SU-DHL-6 (cell line): ENCODE measurements around the gene LEKR1.

Experiments used
- EZH2phosphoT487 ChIP-seq: fragments of 200-600 bp; sonication (generic), shearing (Covaris generic); conservative IDR thresholded peaks from 2 replicates; pipeline ENCODE4 v1.6.1; 2018; ENCODE audit warnings: mild to moderate bottlenecking, antibody characterized with exemption, low read length, moderate library complexity, mixed read lengths
- TF ChIP-seq, protein P1 (sequence below): fragments of 200-600 bp; sonication (generic); IDR thresholded peaks from one replicate; pipeline ENCODE4 v1.5.1; 2017; ENCODE audit warnings: antibody characterized with exemption, mild to moderate bottlenecking, low read length, moderate library complexity; ENCODE audit not compliant: insufficient read depth, poor library complexity, severe bottlenecking

DNA sequence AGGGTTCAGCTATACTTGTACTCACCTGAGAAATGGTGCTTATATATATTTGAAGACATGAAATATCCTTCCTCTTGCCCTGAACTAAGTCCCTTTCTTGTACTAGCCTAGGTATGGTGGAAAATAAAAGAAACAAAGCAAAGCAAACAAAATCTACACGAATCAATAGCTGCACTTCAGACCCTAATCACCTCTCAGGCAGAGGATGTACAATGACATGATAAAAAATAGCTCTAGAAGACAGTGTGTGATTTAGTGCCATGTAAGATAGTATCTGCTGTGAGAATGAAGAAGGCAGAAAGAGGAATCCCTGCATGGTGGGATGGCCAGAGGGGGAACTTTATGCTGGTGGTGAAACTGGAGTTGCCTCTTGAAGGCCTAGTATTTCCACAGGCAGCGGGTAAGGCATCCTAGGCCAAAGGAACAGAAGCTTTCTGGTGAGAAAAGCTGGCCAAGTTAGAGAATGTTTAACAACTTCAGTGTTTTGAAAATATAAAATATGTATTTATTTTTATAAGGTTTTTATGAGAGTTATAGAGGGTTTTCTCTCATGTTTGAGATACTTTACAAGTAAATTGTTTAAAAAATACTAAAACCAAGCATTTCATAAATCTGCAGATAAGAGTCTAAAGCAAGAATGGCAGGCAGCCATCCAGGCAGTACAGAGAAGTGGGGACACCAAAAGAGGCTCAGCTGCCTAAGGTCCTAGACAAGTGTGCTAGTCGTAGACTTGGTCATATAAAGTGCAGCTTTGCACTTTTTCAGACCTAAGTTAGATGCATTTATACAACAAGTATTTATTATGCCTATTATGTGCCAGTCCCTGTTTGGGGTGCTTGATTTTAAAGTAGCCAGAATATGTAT, 14.9 kb downstream of the LEKR1 start:
- TF ChIP-seq EZH2phosphoT487: no peak
- TF ChIP-seq, protein P1, sequence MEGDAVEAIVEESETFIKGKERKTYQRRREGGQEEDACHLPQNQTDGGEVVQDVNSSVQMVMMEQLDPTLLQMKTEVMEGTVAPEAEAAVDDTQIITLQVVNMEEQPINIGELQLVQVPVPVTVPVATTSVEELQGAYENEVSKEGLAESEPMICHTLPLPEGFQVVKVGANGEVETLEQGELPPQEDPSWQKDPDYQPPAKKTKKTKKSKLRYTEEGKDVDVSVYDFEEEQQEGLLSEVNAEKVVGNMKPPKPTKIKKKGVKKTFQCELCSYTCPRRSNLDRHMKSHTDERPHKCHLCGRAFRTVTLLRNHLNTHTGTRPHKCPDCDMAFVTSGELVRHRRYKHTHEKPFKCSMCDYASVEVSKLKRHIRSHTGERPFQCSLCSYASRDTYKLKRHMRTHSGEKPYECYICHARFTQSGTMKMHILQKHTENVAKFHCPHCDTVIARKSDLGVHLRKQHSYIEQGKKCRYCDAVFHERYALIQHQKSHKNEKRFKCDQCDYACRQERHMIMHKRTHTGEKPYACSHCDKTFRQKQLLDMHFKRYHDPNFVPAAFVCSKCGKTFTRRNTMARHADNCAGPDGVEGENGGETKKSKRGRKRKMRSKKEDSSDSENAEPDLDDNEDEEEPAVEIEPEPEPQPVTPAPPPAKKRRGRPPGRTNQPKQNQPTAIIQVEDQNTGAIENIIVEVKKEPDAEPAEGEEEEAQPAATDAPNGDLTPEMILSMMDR: no peak
